ENCODE results near the gene TBC1D21.

TBC1D21 gene

GRCh38 chr15:73865379-73865778 lies 8.0 kb upstream of the TBC1D21 start:
- H3K4me3 ChIP-seq (ENCODE audit: low read depth, low read length) = no peak overlapping the region
- H3K9me3 ChIP-seq (ENCODE audit: control insufficient read depth, insufficient read depth, low read depth, low read length) = no peaks in the 10 kb centered on the region; the same call in 1 of the 2 replicates
- CTCF ChIA-PET = interaction anchor here (0.6 to 3.7 kb wide), 5 partner anchors 9 to 230 kb away, joined by 3 to 27 read pairs (median 4); partner anchors contain the start of gene TBC1D21
- H3K4me1 ChIP-seq (ENCODE audit: control insufficient read depth, insufficient read depth, low read length) = no peaks in the 10 kb centered on the region
- H3K36me3 ChIP-seq (ENCODE audit: control insufficient read depth in 2 of 2, insufficient read depth in 1 of 2, low read length in 2 of 2) = no peaks in the 10 kb centered on the region
- POLR2A ChIA-PET = no interaction called here
- no peak for TF ChIP-seq ZNF398 (tag by site-specific recombination; IDR thresholded peaks at IDR 0.05)
- TF ChIP-seq HOXA7 (CRISPR knock-in tag; IDR thresholded peaks at IDR 0.05; ENCODE audit: borderline replicate concordance) = no peak
- no peak for TF ChIP-seq ZNF449 (tag by site-specific recombination; IDR thresholded peaks at IDR 0.05)
- TF ChIP-seq ZNF639 (tag by site-specific recombination; IDR thresholded peaks at IDR 0.05) = no peak
- no peak for TF ChIP-seq ZNF391 (tag by site-specific recombination; IDR thresholded peaks at IDR 0.05; ENCODE audit: borderline replicate concordance, low read depth)
- TF ChIP-seq ZNF501 (tag by site-specific recombination; IDR thresholded peaks at IDR 0.05) = no peak
- no peak for TF ChIP-seq ZNF830 (tag by site-specific recombination; IDR thresholded peaks at IDR 0.05; ENCODE audit: low read depth)
- TF ChIP-seq ZNF658 (tag by site-specific recombination; IDR thresholded peaks at IDR 0.05) = no peak
- TF ChIP-seq ZNF366 (tag by site-specific recombination; conservative IDR thresholded peaks at IDR 0.05) = no peak
- no peak for TF ChIP-seq PRDM4 (tag by site-specific recombination; IDR thresholded peaks at IDR 0.05)
- TF ChIP-seq ZNF843 (tag by site-specific recombination; IDR thresholded peaks at IDR 0.05) = no peak
- no peak for TF ChIP-seq ZBTB17 (tag by site-specific recombination; IDR thresholded peaks at IDR 0.05)
- TF ChIP-seq BCL11A (tag by site-specific recombination; IDR thresholded peaks at IDR 0.05; ENCODE audit: low read depth) = no peak
- TF ChIP-seq ZEB2 (tag by site-specific recombination; IDR thresholded peaks at IDR 0.05) = no peak
- TF ChIP-seq ZNF140 (tag by site-specific recombination; IDR thresholded peaks at IDR 0.05) = no peak
- no peak for TF ChIP-seq ZNF16 (tag by site-specific recombination; IDR thresholded peaks at IDR 0.05; ENCODE audit: low read depth)
- no peak for TF ChIP-seq HOXD13 (CRISPR knock-in tag; IDR thresholded peaks at IDR 0.05; ENCODE audit: borderline replicate concordance)
- no peak for TF ChIP-seq ZBTB10 (tag by site-specific recombination; IDR thresholded peaks at IDR 0.05)
- no peak for TF ChIP-seq ZBTB11 (tag by site-specific recombination; conservative IDR thresholded peaks at IDR 0.05; ENCODE audit: low read depth)
- TF ChIP-seq KLF9 (tag by site-specific recombination; IDR thresholded peaks at IDR 0.05; ENCODE audit: low read depth) = no peak
- H3K27ac ChIP-seq (ENCODE audit: extremely low read depth, low read depth, low read length) = no peak overlapping the region

Measured in HEK293 (cell line).